Neutrophil (primary cell): ENCODE results near the gene SNX20.

Source experiments
- H3K27ac ChIP-seq: fragments of 200-600 bp; sonication (generic); 2 replicates; pipeline ENCODE4 v1.5.1; 2016; ENCODE audit warnings: mild to moderate bottlenecking, moderate library complexity
- H3K27me3 ChIP-seq: fragments of 200-600 bp; sonication (generic); 2 replicates; pipeline ENCODE4 v1.6.0; 2016; ENCODE audit warnings: mild to moderate bottlenecking
- H3K36me3 ChIP-seq: fragments of 200-600 bp; sonication (generic); 2 replicates; pipeline ENCODE4 v1.5.1; 2017
- H3K4me1 ChIP-seq, 2 experiments: fragments of 200-600 bp in 1 of 2; sonication (generic) in 1 of 2; 1 replicate in 1 of 2; 2 replicates in 1 of 2; pipeline versions ENCODE4 v1.5.1 to v1.6.1; 2013 to 2016; ENCODE audit warnings: low read depth in 1 of 2, low read length in 1 of 2, mild to moderate bottlenecking in 1 of 2, moderate library complexity in 1 of 2; ENCODE audit not compliant: control insufficient read depth in 1 of 2, insufficient read depth in 1 of 2
- H3K4me3 ChIP-seq, 2 experiments: fragments of 200-600 bp in 1 of 2; sonication (generic) in 1 of 2; 1 replicate in 1 of 2; 2 replicates in 1 of 2; pipeline ENCODE4 v1.5.1; 2013 to 2016; ENCODE audit warnings: low read depth in 1 of 2, low read length in 1 of 2, mild to moderate bottlenecking in 1 of 2, moderate library complexity in 1 of 2
- H3K9me3 ChIP-seq: fragments of 200-600 bp; sonication (generic); 2 replicates; pipeline ENCODE4 v1.5.1; 2016
- TF ChIP-seq, protein P1 (sequence below): fragments of 200-600 bp; sonication (generic); IDR thresholded peaks from 2 replicates; pipeline ENCODE4 v1.5.1; 2016; ENCODE audit warnings: antibody characterized with exemption

SNX20 gene

DNA sequence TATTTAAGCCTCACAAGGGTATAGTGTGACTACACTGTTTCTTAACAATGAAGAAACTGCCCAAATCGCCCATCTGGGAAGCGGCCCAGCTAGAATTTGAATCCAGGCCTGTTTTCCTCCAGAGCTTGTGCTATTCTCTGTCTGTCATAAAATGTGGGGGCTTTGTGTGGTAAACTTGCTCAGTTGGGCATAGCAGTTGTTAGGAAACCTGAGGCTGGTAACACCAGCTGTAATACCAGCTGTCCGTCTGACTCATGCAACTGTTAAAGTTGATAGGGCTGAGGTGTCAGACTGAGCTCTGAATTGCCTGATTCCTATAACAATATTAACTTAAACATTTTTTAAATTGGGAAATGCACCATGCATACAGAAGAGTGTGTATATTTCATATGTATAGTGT lies 21.6 kb upstream of the SNX20 start:
- TF ChIP-seq, protein P1, sequence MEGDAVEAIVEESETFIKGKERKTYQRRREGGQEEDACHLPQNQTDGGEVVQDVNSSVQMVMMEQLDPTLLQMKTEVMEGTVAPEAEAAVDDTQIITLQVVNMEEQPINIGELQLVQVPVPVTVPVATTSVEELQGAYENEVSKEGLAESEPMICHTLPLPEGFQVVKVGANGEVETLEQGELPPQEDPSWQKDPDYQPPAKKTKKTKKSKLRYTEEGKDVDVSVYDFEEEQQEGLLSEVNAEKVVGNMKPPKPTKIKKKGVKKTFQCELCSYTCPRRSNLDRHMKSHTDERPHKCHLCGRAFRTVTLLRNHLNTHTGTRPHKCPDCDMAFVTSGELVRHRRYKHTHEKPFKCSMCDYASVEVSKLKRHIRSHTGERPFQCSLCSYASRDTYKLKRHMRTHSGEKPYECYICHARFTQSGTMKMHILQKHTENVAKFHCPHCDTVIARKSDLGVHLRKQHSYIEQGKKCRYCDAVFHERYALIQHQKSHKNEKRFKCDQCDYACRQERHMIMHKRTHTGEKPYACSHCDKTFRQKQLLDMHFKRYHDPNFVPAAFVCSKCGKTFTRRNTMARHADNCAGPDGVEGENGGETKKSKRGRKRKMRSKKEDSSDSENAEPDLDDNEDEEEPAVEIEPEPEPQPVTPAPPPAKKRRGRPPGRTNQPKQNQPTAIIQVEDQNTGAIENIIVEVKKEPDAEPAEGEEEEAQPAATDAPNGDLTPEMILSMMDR = no peak
- peaks cover 60 to 71% of the 10 kb centered on the region in 2 experiments for H3K4me1 ChIP-seq

DNA sequence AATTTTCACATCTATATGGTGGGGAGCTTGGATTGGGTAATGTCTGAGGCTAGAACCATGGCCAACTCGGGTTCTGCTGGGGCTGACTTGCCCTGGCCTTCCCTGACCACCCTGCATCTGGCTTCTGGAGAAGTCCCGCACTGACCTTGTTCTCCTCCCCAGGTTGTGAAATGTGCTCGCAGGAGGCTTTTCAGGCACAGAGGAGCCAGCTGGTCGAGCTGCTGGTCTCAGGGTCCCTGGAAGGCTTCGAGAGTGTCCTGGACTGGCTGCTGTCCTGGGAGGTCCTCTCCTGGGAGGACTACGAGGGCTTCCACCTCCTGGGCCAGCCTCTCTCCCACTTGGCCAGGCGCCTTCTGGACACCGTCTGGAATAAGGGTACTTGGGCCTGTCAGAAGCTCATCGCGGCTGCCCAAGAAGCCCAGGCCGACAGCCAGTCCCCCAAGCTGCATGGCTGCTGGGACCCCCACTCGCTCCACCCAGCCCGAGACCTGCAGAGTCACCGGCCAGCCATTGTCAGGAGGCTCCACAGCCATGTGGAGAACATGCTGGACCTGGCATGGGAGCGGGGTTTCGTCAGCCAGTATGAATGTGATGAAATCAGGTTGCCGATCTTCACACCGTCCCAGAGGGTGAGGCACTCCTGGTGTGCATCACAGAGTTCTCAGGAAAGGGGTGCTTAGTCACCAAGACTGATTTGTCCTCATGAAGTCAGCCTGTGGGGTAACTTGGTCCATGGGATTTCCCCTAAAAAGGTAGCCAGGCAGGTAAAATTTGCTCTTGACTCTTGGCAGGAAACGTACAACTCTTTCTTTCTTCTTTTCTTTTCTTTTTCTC lies 18.4 kb upstream of the SNX20 start:
- no peaks in the 10 kb centered on the region for H3K27me3 ChIP-seq
- no peaks in the 10 kb centered on the region for H3K9me3 ChIP-seq
- peaks cover 15% of the 10 kb centered on the region for H3K36me3 ChIP-seq
- TF ChIP-seq, protein P1 = no peak
- H3K4me3 ChIP-seq = no peak overlapping the region
- H3K27ac ChIP-seq = peak overlapping the region; percentile 90
- H3K4me1 ChIP-seq = peaks cover 79 to 94% of the 10 kb centered on the region in 2 experiments

More for the DNA sequence above, 21.6 kb upstream of the SNX20 start:
- no peak overlapping the region for H3K4me3 ChIP-seq
- no peaks in the 10 kb centered on the region for H3K9me3 ChIP-seq
- no peaks in the 10 kb centered on the region for H3K27me3 ChIP-seq
- peaks cover 17% of the 10 kb centered on the region for H3K36me3 ChIP-seq
- peak overlapping the region; percentile 64 for H3K27ac ChIP-seq

DNA sequence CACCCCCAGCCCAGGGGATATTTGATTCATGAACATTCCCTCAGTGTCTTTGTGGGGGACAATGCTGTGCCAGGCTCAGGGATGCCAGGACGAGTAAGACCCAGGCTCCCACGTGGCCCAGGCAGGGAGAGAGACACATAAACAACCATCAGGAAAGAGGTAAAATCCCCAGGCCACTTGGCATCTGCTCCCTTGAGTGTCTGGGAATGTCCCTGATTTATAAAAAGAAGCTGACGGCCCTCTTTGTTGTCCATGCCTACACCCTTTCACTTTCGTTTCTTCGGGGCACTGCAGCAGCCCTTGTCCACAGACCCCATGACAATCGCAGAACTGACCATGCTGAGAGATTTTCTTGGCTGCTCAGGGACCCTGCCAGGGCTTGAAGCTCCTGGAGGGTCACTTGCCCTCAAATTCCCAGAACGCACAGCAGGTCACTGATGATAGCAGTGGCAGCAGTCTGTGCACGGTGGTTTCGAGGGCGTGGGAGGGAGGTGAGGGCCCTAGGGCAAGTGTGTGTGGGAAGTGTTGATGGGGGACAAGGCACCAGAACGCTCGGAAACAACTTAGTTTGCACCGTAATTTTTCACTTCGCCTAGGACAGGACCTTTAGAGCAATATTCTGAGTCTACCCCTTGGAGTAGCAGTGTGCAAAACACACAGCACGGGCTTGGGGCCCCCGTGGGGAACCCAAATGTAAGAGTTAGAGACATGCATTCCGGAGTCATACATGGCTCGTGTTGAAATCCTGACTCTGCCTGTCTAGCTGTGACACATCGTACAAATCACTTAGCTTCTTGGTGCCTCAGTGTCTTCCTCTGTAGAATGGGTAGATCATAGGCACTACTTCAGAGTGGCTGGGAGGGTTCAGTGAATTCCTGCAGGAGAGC lies 17.0 kb upstream of the SNX20 start:
- Histone ChIP-seq H3K4me3 (peak overlapping the region in 1 of 2 experiments; percentile 68), H3K27ac (peak overlapping the region; percentile 90), H3K36me3 (peaks cover 15% of the 10 kb centered on the region), H3K9me3 (no peaks in the 10 kb centered on the region), H3K4me1 (peaks cover 82 to 94% of the 10 kb centered on the region in 2 experiments), H3K27me3 (no peaks in the 10 kb centered on the region)
- TF ChIP-seq, protein P1 = no peak

DNA sequence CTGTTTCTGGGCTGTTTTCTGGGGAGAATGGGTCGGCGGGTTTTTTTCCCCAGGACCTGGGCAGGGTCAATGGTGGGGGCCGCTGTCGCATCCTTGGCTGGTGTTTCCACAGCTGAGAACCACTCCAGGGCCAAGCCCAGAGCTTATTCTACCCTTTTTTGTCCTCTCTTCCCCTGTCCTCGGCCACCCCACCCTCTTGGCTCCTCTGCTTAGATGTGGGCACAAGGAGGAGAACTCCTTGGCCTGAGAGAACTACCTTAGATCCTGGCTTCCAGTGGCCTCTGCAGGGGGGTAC lies 16.3 kb upstream of the SNX20 start:
- Histone ChIP-seq H3K4me3 (peak overlapping the region in 1 of 2 experiments; percentile 68), H3K9me3 (no peaks in the 10 kb centered on the region), H3K27me3 (no peaks in the 10 kb centered on the region), H3K4me1 (peaks cover 82 to 94% of the 10 kb centered on the region in 2 experiments), H3K27ac (peak overlapping the region; percentile 90), H3K36me3 (peaks cover 15% of the 10 kb centered on the region)
- TF ChIP-seq, protein P1 = no peak

DNA sequence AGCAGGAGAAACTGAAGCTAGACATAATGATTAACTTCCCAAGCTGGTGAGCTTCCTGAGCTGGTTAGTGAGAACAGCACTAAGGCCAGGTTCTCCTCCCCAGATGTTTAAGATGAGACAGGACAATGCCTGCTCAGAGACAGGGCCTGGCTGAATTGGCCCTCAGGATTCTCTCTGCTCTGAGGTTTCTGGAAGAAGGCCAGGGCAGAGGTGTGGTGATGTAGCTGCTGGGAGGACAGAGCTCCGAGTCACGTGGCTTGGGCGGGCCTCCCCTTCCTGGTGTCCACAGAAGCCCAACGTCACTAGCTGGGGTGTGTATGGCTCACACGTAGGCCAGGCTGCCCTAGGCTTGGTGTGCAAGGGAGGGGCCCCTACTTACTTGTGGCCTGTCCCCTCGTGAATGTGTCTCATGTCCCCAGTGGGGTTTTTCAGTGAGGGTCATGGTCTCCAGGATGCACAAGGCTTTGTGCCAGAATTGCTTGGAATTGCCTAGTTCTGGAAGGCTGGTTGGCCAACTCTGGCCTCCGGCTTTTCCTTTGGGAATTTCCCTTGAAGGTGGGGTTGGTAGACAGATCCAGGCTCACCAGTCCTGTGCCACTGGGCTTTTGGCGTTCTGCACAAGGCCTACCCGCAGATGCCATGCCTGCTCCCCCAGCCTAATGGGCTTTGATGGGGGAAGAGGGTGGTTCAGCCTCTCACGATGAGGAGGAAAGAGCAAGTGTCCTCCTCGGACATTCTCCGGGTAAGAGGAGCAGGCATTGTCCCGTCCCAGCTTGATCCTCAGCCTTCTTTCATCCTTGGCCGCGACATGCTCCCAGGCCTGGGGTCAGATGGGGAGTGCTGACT lies 15.7 kb upstream of the SNX20 start:
- Histone ChIP-seq H3K36me3 (peaks cover 15% of the 10 kb centered on the region), H3K4me3 (peak overlapping the region; percentile 68 to 91), H3K27me3 (no peaks in the 10 kb centered on the region), H3K4me1 (peaks cover 78 to 88% of the 10 kb centered on the region in 2 experiments), H3K27ac (peak overlapping the region; percentile 90), H3K9me3 (no peaks in the 10 kb centered on the region)
- TF ChIP-seq, protein P1 = no peak
